ENCODE results near the gene SLC25A40.

- TF ChIP-seq CTCF (IDR thresholded peaks at IDR 0.05 in 2 of 3, conservative IDR thresholded peaks at IDR 0.05 in 1 of 3; ENCODE audit: borderline replicate concordance in 1 of 3, insufficient read depth in 1 of 3, low read depth in 2 of 3, low read length in 2 of 3) (no peak), MAX (IDR thresholded peaks at IDR 0.05) (no peak), POLR2A (IDR thresholded peaks at IDR 0.05; ENCODE audit: borderline replicate concordance, extremely low read depth, insufficient read depth, insufficient read length) (no peak), EGR1 (IDR thresholded peaks at IDR 0.05; ENCODE audit: low read depth) (no peak), RAD21 (IDR thresholded peaks at IDR 0.05; ENCODE audit: low read depth) (no peak), YY1 (IDR thresholded peaks at IDR 0.05; ENCODE audit: extremely low read depth, insufficient replicate concordance, low read depth, low read length) (no peak)
These were observed 90.7 kb downstream of the SLC25A40 start for GRCh38 chr7:87785368-87785995.
